Measurements from ENCODE around the gene ZNF579. TPM values are rescaled to one million over a fixed set of nuclear protein-coding genes. Genes with fewer than 3 reads are reported as not detected.

The ZNF579 gene
- total RNA-seq, 4 donors from 2014 or later = 4.2 to 11.1 (median 8.1) TPM

DNA sequence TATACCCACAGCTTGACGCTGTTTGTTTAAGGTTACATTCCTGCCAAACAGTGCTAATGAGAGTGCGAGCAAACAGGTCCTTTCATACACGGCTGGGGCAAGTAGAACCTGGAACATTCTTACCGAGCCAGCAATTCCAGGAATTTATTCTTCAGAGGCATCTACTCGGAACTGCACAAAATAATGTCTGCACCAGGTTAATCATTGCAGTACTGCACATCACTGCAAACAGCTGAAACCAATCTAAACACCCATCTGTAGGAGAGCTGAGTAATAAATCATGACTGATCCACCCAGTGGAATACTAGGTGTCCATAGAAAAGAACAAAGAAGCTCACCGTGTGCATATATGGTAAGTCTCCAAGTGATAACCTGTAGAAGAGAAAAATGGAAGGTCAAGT lies 1.2 kb upstream of the ZNF579 start:
- intact Hi-C loops (cut with DNase I) = loop anchor here (2.0 kb wide), 1 partner anchor 65 kb away; no protein-coding TSS in a partner anchor
- no peak for DNase-seq (ENCODE audit: extremely low spot score)

DNA sequence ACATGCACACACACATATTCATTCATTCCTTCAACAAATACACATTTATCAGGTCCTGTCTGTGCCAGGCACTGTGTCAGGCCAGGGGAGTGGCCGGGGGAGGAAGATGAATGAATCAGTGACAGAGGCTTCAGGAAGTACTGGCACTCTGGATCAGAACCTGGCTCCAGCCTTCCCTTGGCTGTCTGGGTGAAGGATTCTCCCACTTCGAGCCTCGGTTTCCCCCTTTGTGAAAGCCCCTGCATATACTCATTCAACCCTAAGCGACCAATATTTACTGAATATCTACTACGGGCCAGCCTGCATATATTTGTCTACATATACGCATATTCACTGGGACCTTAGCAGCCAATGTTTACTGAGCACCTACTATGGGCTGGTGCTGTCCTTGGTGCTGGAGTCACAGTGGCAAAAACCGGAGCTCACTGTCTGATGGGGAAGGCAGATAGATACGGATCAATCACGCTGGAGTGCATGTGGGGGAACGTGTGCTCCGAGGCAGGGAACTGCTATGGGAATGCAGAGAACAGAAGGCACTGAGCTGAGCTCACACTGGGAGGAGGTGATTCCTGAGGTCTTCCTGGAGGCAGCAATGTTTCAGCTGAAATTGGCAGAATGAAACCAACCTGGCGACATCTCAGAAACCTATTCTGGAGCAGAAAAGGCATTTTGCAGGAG lies 636 bp upstream of the ZNF579 start:
- H3K9me3 ChIP-seq = no peaks in the 10 kb centered on the region
- H3K4me3 ChIP-seq = peak overlapping the region; percentile 67 to 98 (median 80)
- H3K27me3 ChIP-seq = peaks cover 0 to 6% (median 0%) of the 10 kb centered on the region in 4 donors
- H3K36me3 ChIP-seq = peaks cover 19 to 27% (median 25%) of the 10 kb centered on the region in 4 donors
- TF ChIP-seq EP300 (IDR thresholded peaks at IDR 0.05) = no peak
- no peak for TF ChIP-seq POLR2AphosphoS5 (IDR thresholded peaks at IDR 0.05)
- TF ChIP-seq POLR2A (IDR thresholded peaks at IDR 0.05; ENCODE audit: low read depth) = no peak
- TF ChIP-seq, protein P1, sequence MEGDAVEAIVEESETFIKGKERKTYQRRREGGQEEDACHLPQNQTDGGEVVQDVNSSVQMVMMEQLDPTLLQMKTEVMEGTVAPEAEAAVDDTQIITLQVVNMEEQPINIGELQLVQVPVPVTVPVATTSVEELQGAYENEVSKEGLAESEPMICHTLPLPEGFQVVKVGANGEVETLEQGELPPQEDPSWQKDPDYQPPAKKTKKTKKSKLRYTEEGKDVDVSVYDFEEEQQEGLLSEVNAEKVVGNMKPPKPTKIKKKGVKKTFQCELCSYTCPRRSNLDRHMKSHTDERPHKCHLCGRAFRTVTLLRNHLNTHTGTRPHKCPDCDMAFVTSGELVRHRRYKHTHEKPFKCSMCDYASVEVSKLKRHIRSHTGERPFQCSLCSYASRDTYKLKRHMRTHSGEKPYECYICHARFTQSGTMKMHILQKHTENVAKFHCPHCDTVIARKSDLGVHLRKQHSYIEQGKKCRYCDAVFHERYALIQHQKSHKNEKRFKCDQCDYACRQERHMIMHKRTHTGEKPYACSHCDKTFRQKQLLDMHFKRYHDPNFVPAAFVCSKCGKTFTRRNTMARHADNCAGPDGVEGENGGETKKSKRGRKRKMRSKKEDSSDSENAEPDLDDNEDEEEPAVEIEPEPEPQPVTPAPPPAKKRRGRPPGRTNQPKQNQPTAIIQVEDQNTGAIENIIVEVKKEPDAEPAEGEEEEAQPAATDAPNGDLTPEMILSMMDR (IDR thresholded peaks at IDR 0.05) = no peak
- DNase-seq (ENCODE audit: extremely low spot score) = no peak
- intact Hi-C loops (cut with DNase I) = loop anchor here (2.0 kb wide), 1 partner anchor 64 kb away; no protein-coding TSS in a partner anchor
- H3K27ac ChIP-seq (replicated peaks in 1 of 4) = peak overlapping the region; percentile 86 to 95 (median 90)
- 35% methylated on average over 12 of the region's 12 CpGs for WGBS
- H3K4me1 ChIP-seq = peaks cover 20 to 42% (median 37%) of the 10 kb centered on the region in 4 donors

More for the DNA sequence above, 1.2 kb upstream of the ZNF579 start:
- Histone ChIP-seq H3K4me3 (peak overlapping the region in 1 of 4 donors; percentile 98), H3K9me3 (no peaks in the 10 kb centered on the region), H3K36me3 (peaks cover 19 to 25% (median 23%) of the 10 kb centered on the region in 4 donors), H3K27ac (replicated peaks in 1 of 4) (peak overlapping the region; percentile 86 to 95 (median 90)), H3K4me1 (peaks cover 25 to 48% (median 42%) of the 10 kb centered on the region in 4 donors), H3K27me3 (peaks cover 0 to 6% (median 0%) of the 10 kb centered on the region in 4 donors)
- WGBS = 14% methylated on average over 6 of the region's 6 CpGs
- TF ChIP-seq, protein P1 (IDR thresholded peaks at IDR 0.05) = no peak
- TF ChIP-seq POLR2AphosphoS5 (IDR thresholded peaks at IDR 0.05) (no peak), POLR2A (IDR thresholded peaks at IDR 0.05; ENCODE audit: low read depth) (no peak), EP300 (IDR thresholded peaks at IDR 0.05) (no peak)

DNA sequence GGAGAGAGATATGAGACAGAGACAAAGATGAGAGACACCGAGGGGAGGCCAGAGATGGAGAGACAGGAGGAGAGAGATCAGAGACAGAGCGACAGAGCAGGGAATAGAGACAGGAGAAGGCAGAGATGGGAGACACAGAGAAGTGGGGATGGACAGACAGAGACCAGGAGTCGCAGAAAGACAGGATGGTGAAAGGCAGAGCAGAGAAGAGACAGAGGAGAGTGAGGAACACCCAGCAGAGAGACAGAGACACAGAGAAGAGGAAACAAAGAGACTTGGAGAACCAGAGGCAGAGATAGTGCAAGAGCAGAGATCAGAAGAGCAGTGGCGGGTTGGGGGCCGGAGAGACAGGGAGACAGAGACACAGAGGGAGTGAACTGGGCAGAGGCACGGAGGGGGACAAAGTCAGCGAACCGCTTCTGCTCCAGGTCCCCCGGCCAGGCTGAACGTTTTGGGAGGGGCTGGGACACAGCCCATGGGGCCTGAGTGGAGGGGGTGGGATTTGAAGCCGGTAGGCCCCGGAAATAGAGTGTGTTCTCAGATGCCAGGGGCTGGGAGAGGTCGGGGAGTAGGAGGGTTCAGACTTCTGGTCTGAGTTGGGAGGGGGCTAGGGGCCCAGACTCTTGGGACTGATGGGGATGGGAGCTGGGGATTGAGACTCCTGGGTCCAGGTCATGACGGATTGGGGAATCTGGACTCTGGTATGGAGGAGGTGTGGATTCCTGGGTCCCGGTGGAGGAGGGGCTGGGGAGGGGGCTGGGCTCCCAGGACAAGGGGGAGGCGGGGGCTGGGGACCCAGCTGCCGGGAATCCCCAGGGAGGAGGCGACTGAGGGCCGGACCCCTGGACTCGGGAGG lies 654 bp downstream of the ZNF579 start:
- WGBS = 13% methylated on average over 16 of the region's 20 CpGs
- no peaks in the 10 kb centered on the region for H3K27me3 ChIP-seq
- intact Hi-C loops (cut with DNase I) = loop anchor here (2.0 kb wide), 1 partner anchor 63 kb away; no protein-coding TSS in a partner anchor
- H3K4me1 ChIP-seq = peaks cover 12 to 32% (median 26%) of the 10 kb centered on the region in 4 donors
- peak overlapping the region; percentile 67 to 98 (median 80) for H3K4me3 ChIP-seq
- H3K36me3 ChIP-seq = peaks cover 19 to 27% (median 25%) of the 10 kb centered on the region in 4 donors
- DNase-seq (ENCODE audit: extremely low spot score) = no peak
- peak overlapping the region; percentile 86 to 95 (median 90) for H3K27ac ChIP-seq (replicated peaks in 1 of 4)
- TF ChIP-seq, protein P1 (IDR thresholded peaks at IDR 0.05) = no peak
- no peak for TF ChIP-seq POLR2A (IDR thresholded peaks at IDR 0.05; ENCODE audit: low read depth)
- no peak for TF ChIP-seq EP300 (IDR thresholded peaks at IDR 0.05)
- TF ChIP-seq POLR2AphosphoS5 (IDR thresholded peaks at IDR 0.05) = no peak
- H3K9me3 ChIP-seq = no peaks in the 10 kb centered on the region

DNA sequence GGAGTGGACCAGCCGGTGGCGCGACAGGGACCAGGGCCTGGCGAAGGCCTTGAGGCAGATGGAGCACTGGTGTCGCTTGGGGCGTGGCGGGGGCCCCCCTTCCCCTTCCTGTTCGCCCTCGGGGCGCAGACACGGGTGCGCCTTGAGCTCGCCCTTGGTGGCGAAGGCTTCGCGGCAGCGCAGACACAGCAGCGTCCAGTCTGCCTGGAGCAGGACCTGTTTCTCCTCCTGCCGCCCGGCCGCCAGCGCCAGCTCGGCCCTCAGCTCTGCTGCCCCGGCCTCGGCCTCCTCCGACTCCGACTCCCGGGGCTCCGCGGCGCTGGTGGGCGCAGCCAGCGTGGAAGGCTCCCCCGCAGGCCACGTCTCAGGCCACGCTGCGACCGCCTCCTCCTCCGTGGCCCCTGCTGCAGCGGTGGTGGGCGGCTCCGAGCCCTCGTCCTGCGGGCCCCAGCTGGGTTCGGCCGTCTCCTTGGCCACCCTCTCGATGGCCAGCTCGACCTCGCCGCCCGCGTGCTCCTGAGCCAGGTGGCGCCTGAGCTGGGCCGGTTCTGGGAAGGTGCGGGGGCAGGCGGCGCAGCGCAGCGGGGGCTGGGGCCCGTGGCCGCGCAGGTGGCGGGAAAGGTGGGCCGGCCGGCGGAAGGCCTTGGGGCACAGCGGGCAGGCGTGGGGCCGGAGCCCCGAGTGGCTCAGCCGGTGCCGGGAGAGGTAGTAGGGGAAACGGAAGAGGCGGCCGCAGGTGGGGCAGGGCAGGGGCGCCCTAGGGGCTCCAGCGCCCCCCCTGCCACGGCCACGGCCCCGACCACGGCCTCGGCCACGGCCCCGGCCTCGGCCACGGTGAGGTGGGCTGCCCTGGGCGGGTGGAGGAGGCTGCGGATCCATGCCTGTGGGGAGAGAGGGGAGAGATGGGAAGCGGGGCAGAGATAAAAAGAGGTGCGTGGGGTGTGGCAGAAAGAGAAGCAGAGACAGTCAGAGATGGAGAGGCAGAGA lies 1.6 kb downstream of the ZNF579 start:
- DNase-seq (ENCODE audit: extremely low spot score) = no peak
- WGBS = 92% methylated on average over 73 of the region's 90 CpGs
- intact Hi-C loops (cut with DNase I) = no loop called here
- Histone ChIP-seq H3K4me3 (peak overlapping the region; percentile 67 to 98 (median 80)), H3K36me3 (peaks cover 19 to 27% (median 25%) of the 10 kb centered on the region in 4 donors), H3K27ac (replicated peaks in 1 of 4) (peak overlapping the region in 3 of 4 donors; percentile 86 to 92 (median 89)), H3K9me3 (no peaks in the 10 kb centered on the region), H3K27me3 (no peaks in the 10 kb centered on the region), H3K4me1 (peaks cover 12 to 32% (median 26%) of the 10 kb centered on the region in 4 donors)
- TF ChIP-seq POLR2A (IDR thresholded peaks at IDR 0.05; ENCODE audit: low read depth) = no peak
